Neural progenitor cell (in vitro differentiated cells): ENCODE results near the gene DNAJB11. TPM values are rescaled to one million over a fixed set of nuclear protein-coding genes. Genes with fewer than 3 reads are reported as not detected.
A peak's percentile ranks its signal among the peaks of the same experiment; 100 is the strongest.

ENCODE experiments used
- DNase-seq: peaks from one replicate; pipeline ENCODE4 v3.0.0-alpha.2; 2016; ENCODE audit warnings: low spot score
- H2AFZ ChIP-seq: fragments of 200-600 bp; sonication (generic); replicated peaks from 2 replicates; pipeline ENCODE4 v1.6.1; 2016; ENCODE audit warnings: antibody characterized with exemption
- H3F3A ChIP-seq: fragments of 200-600 bp; sonication (generic); 2 replicates; pipeline ENCODE4 v1.6.1; 2016; ENCODE audit warnings: antibody characterized with exemption, low read depth
- H3K27ac ChIP-seq: fragments of 200-600 bp; sonication (generic); 2 replicates; pipeline ENCODE4 v1.5.1; 2016; ENCODE audit warnings: mild to moderate bottlenecking
- H3K27me3 ChIP-seq: fragments of 200-600 bp; sonication (generic); 2 replicates; pipeline ENCODE4 v1.6.1; 2016; ENCODE audit warnings: mild to moderate bottlenecking, moderate library complexity
- H3K36me3 ChIP-seq: fragments of 200-600 bp; sonication (generic); 2 replicates; pipeline ENCODE4 v1.5.1; 2016
- H3K4me1 ChIP-seq: fragments of 200-600 bp; sonication (generic); 2 replicates; pipeline ENCODE4 v1.6.1; 2016; ENCODE audit warnings: mixed run types
- H3K4me2 ChIP-seq: fragments of 200-600 bp; sonication (generic); 2 replicates; pipeline ENCODE4 v1.6.1; 2016
- H3K4me3 ChIP-seq: fragments of 200-600 bp; sonication (generic); 2 replicates; pipeline ENCODE4 v1.5.1; 2016
- H3K79me2 ChIP-seq: fragments of 200-600 bp; sonication (generic); 2 replicates; pipeline ENCODE4 v1.6.1; 2016; ENCODE audit warnings: low read depth
- H3K9ac ChIP-seq: fragments of 200-600 bp; sonication (generic); 2 replicates; pipeline ENCODE4 v1.6.1; 2016
- H3K9me3 ChIP-seq: fragments of 200-600 bp; sonication (generic); 2 replicates; pipeline ENCODE4 v1.5.1; 2016; ENCODE audit warnings: low read depth
- H4K20me1 ChIP-seq: fragments of 200-600 bp; sonication (generic); 2 replicates; pipeline ENCODE4 v1.6.1; 2016; ENCODE audit warnings: low read depth
- H3K27ac Mint-ChIP-seq: 3 replicates; pipeline ENCODE4 v1.8.0; 2021; ENCODE audit warnings: mixed read lengths
- H3K27me3 Mint-ChIP-seq: 2 replicates; pipeline ENCODE4 v1.8.0; 2022; ENCODE audit warnings: low read depth, mild to moderate bottlenecking, inconsistent platforms, moderate library complexity, mixed read lengths; ENCODE audit not compliant: insufficient read depth
- H3K36me3 Mint-ChIP-seq: 3 replicates; pipeline ENCODE4 v1.8.0; 2021; ENCODE audit warnings: mixed read lengths
- H3K4me1 Mint-ChIP-seq: 3 replicates; pipeline ENCODE4 v1.8.0; 2021; ENCODE audit warnings: mixed read lengths
- H3K4me3 Mint-ChIP-seq: 3 replicates; pipeline ENCODE4 v1.8.0; 2021; ENCODE audit warnings: mild to moderate bottlenecking, moderate library complexity, mixed read lengths
- H3K9me3 Mint-ChIP-seq: 3 replicates; pipeline ENCODE4 v1.8.0; 2020; ENCODE audit warnings: mixed read lengths
- CTCF ChIP-seq: fragments of 200-600 bp; sonication (generic); IDR thresholded peaks from 2 replicates; pipeline ENCODE4 v1.5.1; 2017; ENCODE audit warnings: antibody characterized with exemption, mild to moderate bottlenecking
- EZH2 ChIP-seq: fragments of 200-600 bp; sonication (generic); IDR thresholded peaks from 2 replicates; pipeline ENCODE4 v1.6.1; 2017; ENCODE audit warnings: antibody characterized with exemption, mild to moderate bottlenecking, moderate library complexity
- EZH2phosphoT487 ChIP-seq: fragments of 200-600 bp; sonication (generic); IDR thresholded peaks from 2 replicates; pipeline ENCODE4 v1.6.1; 2017; ENCODE audit warnings: antibody characterized with exemption
- total RNA-seq: library from RNA; depleted of rRNA; stranded (reverse); fragments of >200 nt; gene quantifications from 2 replicates; pipeline ENCODE4 v1.2.3, GENCODE V29; 2015; ENCODE audit warnings: low replicate concordance

The DNAJB11 gene
- total RNA-seq, 1 donor from 2014 or later = 73.0 TPM

- H3K36me3 Mint-ChIP-seq = peaks cover 4% of the 10 kb centered on the region
- no peak overlapping the region for H3K9ac ChIP-seq
- H4K20me1 ChIP-seq = no peaks in the 10 kb centered on the region
- no peaks in the 10 kb centered on the region for H3K4me1 Mint-ChIP-seq
- H3K4me1 ChIP-seq = no peaks in the 10 kb centered on the region
- H3K36me3 ChIP-seq = no peaks in the 10 kb centered on the region
- no peaks in the 10 kb centered on the region for H3K9me3 Mint-ChIP-seq
- H3K79me2 ChIP-seq = no peaks in the 10 kb centered on the region
- H3K27me3 Mint-ChIP-seq = no peaks in the 10 kb centered on the region
- no peak overlapping the region for H2AFZ ChIP-seq
- no peak overlapping the region for H3K4me3 ChIP-seq
- no peak overlapping the region for H3K27ac Mint-ChIP-seq
- no peaks in the 10 kb centered on the region for H3K27me3 ChIP-seq
- DNase-seq = peak; percentile 42
- no peak for TF ChIP-seq EZH2phosphoT487
- no peak for TF ChIP-seq EZH2
- TF ChIP-seq CTCF = peak; percentile 52
- H3K4me2 ChIP-seq = no peak overlapping the region
- peaks cover 6% of the 10 kb centered on the region for H3F3A ChIP-seq
- H3K9me3 ChIP-seq = no peaks in the 10 kb centered on the region
- H3K4me3 Mint-ChIP-seq = no peak overlapping the region
- H3K27ac ChIP-seq = no peak overlapping the region
Observed at GRCh38 chr3:186589121-186589520, 18.6 kb downstream of the DNAJB11 start.

GRCh38 chr3:186589856-186590579, 19.5 kb downstream of the DNAJB11 start:
- Histone ChIP-seq H3K4me2 (no peak overlapping the region), H3K27ac (no peak overlapping the region), H3K79me2 (no peaks in the 10 kb centered on the region), H4K20me1 (no peaks in the 10 kb centered on the region), H3K4me3 (no peak overlapping the region), H3K36me3 (no peaks in the 10 kb centered on the region), H3K9ac (no peak overlapping the region), H3F3A (peaks cover 5% of the 10 kb centered on the region), H3K4me1 (no peaks in the 10 kb centered on the region), H3K9me3 (no peaks in the 10 kb centered on the region), H2AFZ (no peak overlapping the region), H3K27me3 (no peaks in the 10 kb centered on the region)
- Mint-ChIP-seq H3K36me3 (no peaks in the 10 kb centered on the region), H3K9me3 (no peaks in the 10 kb centered on the region), H3K27me3 (no peaks in the 10 kb centered on the region), H3K4me3 (no peak overlapping the region), H3K4me1 (no peaks in the 10 kb centered on the region), H3K27ac (no peak overlapping the region)
- DNase-seq = no peak
- no peak for TF ChIP-seq EZH2
- TF ChIP-seq CTCF = no peak
- no peak for TF ChIP-seq EZH2phosphoT487

- no peak for DNase-seq
- no peaks in the 10 kb centered on the region for H3K27me3 ChIP-seq
- H3K4me3 ChIP-seq = no peak overlapping the region
- H3K4me2 ChIP-seq = no peak overlapping the region
- no peak overlapping the region for H2AFZ ChIP-seq
- Mint-ChIP-seq H3K4me3 (no peak overlapping the region), H3K36me3 (no peaks in the 10 kb centered on the region), H3K9me3 (no peaks in the 10 kb centered on the region), H3K27ac (no peak overlapping the region), H3K27me3 (no peaks in the 10 kb centered on the region), H3K4me1 (no peaks in the 10 kb centered on the region)
- H3K27ac ChIP-seq = no peak overlapping the region
- TF ChIP-seq EZH2phosphoT487 (no peak), CTCF (no peak), EZH2 (no peak)
- no peaks in the 10 kb centered on the region for H3K9me3 ChIP-seq
- no peaks in the 10 kb centered on the region for H4K20me1 ChIP-seq
- H3K79me2 ChIP-seq = no peaks in the 10 kb centered on the region
- no peaks in the 10 kb centered on the region for H3F3A ChIP-seq
- no peak overlapping the region for H3K9ac ChIP-seq
- H3K4me1 ChIP-seq = no peaks in the 10 kb centered on the region
- H3K36me3 ChIP-seq = no peaks in the 10 kb centered on the region
Observed at GRCh38 chr3:186590580-186591295, 20.2 kb downstream of the DNAJB11 start.
